HepG2 (cell line): Measurements from ENCODE around the gene C11orf68. TPM values are rescaled to one million over a fixed set of nuclear protein-coding genes. Genes with fewer than 3 reads are reported as not detected.

Experiments used
- GABPA ChIP-seq, 2 experiments: IDR thresholded peaks; 2 replicates each; pipeline ENCODE4 v1.6.1; 2011 to 2016; ENCODE audit warnings: low read depth in 2 of 2, low read length in 1 of 2, missing biosample characterization in 1 of 2, missing genetic modification characterization in 1 of 2
- HNRNPK ChIP-seq: fragments of 200-400 bp; formaldehyde crosslinking; IDR thresholded peaks from 2 replicates; pipeline ENCODE4 v1.6.1; 2018; ENCODE audit warnings: low read length, low read depth, moderate library complexity, mild to moderate bottlenecking; ENCODE audit not compliant: poor library complexity, severe bottlenecking
- KLF13 ChIP-seq: sonication (generic); formaldehyde crosslinking; IDR thresholded peaks from 2 replicates; pipeline ENCODE4 v1.4.0; 2020; ENCODE audit warnings: mild to moderate bottlenecking, missing genetic modification reagents
- MEF2D ChIP-seq: sonication (generic); formaldehyde crosslinking; IDR thresholded peaks from 2 replicates; pipeline ENCODE4 v1.5.1; 2020; ENCODE audit warnings: mild to moderate bottlenecking, missing genetic modification reagents
- NFRKB ChIP-seq: fragments of 450-650 bp; IDR thresholded peaks from 2 replicates; pipeline ENCODE4 v1.6.1; 2017
- PHF8 ChIP-seq: sonication (generic); formaldehyde crosslinking; IDR thresholded peaks from 2 replicates; pipeline ENCODE4 v1.5.0; 2020; ENCODE audit warnings: missing genetic modification reagents
- SAP130 ChIP-seq: IDR thresholded peaks from 2 replicates; pipeline ENCODE4 v1.6.1; 2016; ENCODE audit warnings: low read depth
- SETDB1 ChIP-seq: sonication (generic); formaldehyde crosslinking; IDR thresholded peaks from 2 replicates; pipeline ENCODE4 v1.5.1; 2020; ENCODE audit warnings: missing genetic modification reagents, mild to moderate bottlenecking, borderline replicate concordance
- TAF15 ChIP-seq: fragments of 200-400 bp; formaldehyde crosslinking; IDR thresholded peaks from one replicate; pipeline ENCODE4 v1.6.1; 2018; ENCODE audit warnings: mild to moderate bottlenecking, low read depth, low read length; ENCODE audit not compliant: poor library complexity, severe bottlenecking
- ZNF3 ChIP-seq: IDR thresholded peaks from 2 replicates; pipeline ENCODE4 v1.7.0; 2017; ENCODE audit warnings: inconsistent platforms
- ZNF430 ChIP-seq: sonication (generic); formaldehyde crosslinking; IDR thresholded peaks from 2 replicates; pipeline ENCODE4 v1.9.0; 2021; ENCODE audit warnings: mild to moderate bottlenecking, missing genetic modification reagents
- ZNF570 ChIP-seq: sonication (generic); formaldehyde crosslinking; IDR thresholded peaks from 2 replicates; pipeline ENCODE4 v1.4.0; 2020; ENCODE audit warnings: mild to moderate bottlenecking, missing genetic modification reagents, borderline replicate concordance
- ZNF775 ChIP-seq: sonication (generic); formaldehyde crosslinking; IDR thresholded peaks from 2 replicates; pipeline ENCODE4 v1.4.0; 2020; ENCODE audit warnings: missing genetic modification reagents, mild to moderate bottlenecking, moderate library complexity, borderline replicate concordance
- polyA plus RNA-seq, 8 experiments: library from polyadenylated mRNA; depleted of rRNA in 3 of 8; stranded (reverse) in 7 of 8; unstranded in 1 of 8; fragments of >200 nt; fragmentation: Illumina TruSeq in 4 of 8; extraction: Trizol in 4 of 8; gene quantifications; 2 replicates each; pipeline versions ENCODE4 v1.2.1 to v1.2.3, GENCODE V29; 2011 to 2016; ENCODE audit warnings: low read depth in 4 of 8, missing spikeins in 1 of 8, mixed read lengths in 1 of 8; ENCODE audit not compliant: insufficient read depth in 1 of 8
- total RNA-seq, 5 experiments: library from RNA; depleted of rRNA; stranded (reverse); fragments of >200 nt; fragmentation: Illumina TruSeq; extraction: Trizol; gene quantifications; 2 replicates each; pipeline ENCODE4 v1.2.3, GENCODE V29; 2016; ENCODE audit warnings: low read depth in 1 of 5
- TF ChIP-seq, protein P1 (sequence below): sonication (generic); formaldehyde crosslinking; IDR thresholded peaks from 2 replicates; pipeline ENCODE4 v1.4.0; 2020; ENCODE audit warnings: mild to moderate bottlenecking, missing genetic modification reagents
- TF ChIP-seq, protein P2 (sequence below): sonication (generic); formaldehyde crosslinking; IDR thresholded peaks from 2 replicates; pipeline ENCODE4 v1.4.0; 2020; ENCODE audit warnings: missing genetic modification reagents, borderline replicate concordance
- TF ChIP-seq, protein P3 (sequence below): sonication (generic); formaldehyde crosslinking; IDR thresholded peaks from 2 replicates; pipeline ENCODE4 v1.5.0; 2020; ENCODE audit warnings: mild to moderate bottlenecking, missing genetic modification reagents, borderline replicate concordance
- TF ChIP-seq, protein P4 (sequence below): sonication (generic); formaldehyde crosslinking; IDR thresholded peaks from 2 replicates; pipeline ENCODE4 v1.8.0; 2022; ENCODE audit warnings: missing genetic modification reagents, mild to moderate bottlenecking, inconsistent platforms, borderline replicate concordance

The C11orf68 gene
- total and polyA plus RNA-seq, 2 of the 13 experiments (the other 11 are each of a cell fraction or from before 2014, with no cell fraction given): 8.4 to 28.3 TPM

DNA sequence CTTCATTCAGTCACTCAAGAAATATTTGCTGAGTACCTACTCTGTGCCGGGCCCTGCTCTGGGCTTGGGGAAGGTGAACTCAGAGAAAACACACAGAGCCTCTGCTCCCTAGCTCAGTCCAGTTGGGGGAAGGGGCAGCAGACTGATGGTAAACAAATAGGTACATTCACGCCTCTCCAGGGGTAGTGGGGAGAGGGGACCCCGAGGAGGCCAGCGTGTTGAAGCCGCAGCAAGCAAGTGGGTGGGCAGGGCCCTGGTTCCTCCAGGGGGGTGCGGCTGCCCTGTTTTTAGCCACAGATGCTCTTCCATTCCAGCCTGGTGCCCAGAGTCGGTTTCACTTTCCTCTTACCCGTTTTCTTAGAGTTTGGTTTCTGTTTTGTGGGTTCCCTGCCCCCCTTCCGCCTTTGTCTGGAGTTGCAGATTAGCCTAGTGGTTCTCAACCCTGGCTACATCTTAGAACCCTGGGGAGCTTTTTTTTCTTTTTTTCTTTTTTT, 9.1 kb upstream of the C11orf68 start (continued):
- TF ChIP-seq, protein P1, sequence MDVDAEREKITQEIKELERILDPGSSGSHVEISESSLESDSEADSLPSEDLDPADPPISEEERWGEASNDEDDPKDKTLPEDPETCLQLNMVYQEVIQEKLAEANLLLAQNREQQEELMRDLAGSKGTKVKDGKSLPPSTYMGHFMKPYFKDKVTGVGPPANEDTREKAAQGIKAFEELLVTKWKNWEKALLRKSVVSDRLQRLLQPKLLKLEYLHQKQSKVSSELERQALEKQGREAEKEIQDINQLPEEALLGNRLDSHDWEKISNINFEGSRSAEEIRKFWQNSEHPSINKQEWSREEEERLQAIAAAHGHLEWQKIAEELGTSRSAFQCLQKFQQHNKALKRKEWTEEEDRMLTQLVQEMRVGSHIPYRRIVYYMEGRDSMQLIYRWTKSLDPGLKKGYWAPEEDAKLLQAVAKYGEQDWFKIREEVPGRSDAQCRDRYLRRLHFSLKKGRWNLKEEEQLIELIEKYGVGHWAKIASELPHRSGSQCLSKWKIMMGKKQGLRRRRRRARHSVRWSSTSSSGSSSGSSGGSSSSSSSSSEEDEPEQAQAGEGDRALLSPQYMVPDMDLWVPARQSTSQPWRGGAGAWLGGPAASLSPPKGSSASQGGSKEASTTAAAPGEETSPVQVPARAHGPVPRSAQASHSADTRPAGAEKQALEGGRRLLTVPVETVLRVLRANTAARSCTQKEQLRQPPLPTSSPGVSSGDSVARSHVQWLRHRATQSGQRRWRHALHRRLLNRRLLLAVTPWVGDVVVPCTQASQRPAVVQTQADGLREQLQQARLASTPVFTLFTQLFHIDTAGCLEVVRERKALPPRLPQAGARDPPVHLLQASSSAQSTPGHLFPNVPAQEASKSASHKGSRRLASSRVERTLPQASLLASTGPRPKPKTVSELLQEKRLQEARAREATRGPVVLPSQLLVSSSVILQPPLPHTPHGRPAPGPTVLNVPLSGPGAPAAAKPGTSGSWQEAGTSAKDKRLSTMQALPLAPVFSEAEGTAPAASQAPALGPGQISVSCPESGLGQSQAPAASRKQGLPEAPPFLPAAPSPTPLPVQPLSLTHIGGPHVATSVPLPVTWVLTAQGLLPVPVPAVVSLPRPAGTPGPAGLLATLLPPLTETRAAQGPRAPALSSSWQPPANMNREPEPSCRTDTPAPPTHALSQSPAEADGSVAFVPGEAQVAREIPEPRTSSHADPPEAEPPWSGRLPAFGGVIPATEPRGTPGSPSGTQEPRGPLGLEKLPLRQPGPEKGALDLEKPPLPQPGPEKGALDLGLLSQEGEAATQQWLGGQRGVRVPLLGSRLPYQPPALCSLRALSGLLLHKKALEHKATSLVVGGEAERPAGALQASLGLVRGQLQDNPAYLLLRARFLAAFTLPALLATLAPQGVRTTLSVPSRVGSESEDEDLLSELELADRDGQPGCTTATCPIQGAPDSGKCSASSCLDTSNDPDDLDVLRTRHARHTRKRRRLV (CRISPR knock-in tag): no peak
- TF ChIP-seq, protein P2, sequence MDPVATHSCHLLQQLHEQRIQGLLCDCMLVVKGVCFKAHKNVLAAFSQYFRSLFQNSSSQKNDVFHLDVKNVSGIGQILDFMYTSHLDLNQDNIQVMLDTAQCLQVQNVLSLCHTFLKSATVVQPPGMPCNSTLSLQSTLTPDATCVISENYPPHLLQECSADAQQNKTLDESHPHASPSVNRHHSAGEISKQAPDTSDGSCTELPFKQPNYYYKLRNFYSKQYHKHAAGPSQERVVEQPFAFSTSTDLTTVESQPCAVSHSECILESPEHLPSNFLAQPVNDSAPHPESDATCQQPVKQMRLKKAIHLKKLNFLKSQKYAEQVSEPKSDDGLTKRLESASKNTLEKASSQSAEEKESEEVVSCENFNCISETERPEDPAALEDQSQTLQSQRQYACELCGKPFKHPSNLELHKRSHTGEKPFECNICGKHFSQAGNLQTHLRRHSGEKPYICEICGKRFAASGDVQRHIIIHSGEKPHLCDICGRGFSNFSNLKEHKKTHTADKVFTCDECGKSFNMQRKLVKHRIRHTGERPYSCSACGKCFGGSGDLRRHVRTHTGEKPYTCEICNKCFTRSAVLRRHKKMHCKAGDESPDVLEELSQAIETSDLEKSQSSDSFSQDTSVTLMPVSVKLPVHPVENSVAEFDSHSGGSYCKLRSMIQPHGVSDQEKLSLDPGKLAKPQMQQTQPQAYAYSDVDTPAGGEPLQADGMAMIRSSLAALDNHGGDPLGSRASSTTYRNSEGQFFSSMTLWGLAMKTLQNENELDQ (CRISPR knock-in tag): no peak
- TF ChIP-seq, protein P3, sequence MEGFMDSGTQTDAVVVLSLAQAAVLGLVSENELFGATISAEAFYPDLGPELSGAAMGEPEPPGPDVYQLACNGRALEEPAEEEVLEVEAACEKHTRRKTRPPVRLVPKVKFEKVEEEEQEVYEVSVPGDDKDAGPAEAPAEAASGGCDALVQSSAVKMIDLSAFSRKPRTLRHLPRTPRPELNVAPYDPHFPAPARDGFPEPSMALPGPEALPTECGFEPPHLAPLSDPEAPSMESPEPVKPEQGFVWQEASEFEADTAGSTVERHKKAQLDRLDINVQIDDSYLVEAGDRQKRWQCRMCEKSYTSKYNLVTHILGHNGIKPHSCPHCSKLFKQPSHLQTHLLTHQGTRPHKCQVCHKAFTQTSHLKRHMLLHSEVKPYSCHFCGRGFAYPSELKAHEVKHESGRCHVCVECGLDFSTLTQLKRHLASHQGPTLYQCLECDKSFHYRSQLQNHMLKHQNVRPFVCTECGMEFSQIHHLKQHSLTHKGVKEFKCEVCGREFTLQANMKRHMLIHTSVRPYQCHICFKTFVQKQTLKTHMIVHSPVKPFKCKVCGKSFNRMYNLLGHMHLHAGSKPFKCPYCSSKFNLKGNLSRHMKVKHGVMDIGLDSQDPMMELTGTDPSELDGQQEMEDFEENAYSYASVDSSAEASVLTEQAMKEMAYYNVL: no peak
- no peak for TF ChIP-seq KLF13
- TF ChIP-seq TAF15: no peak
- TF ChIP-seq ZNF430 (CRISPR knock-in tag): no peak
- TF ChIP-seq PHF8 (CRISPR knock-in tag): 0 out of 2 replicates have a peak, but pooled peaks have one; percentile 15
- no peak for TF ChIP-seq ZNF3 (CRISPR knock-in tag)
- TF ChIP-seq HNRNPK: no peak
- TF ChIP-seq ZNF775: no peak
- TF ChIP-seq ZNF570 (CRISPR knock-in tag): no peak
- TF ChIP-seq NFRKB: no peak
- TF ChIP-seq, protein P4, sequence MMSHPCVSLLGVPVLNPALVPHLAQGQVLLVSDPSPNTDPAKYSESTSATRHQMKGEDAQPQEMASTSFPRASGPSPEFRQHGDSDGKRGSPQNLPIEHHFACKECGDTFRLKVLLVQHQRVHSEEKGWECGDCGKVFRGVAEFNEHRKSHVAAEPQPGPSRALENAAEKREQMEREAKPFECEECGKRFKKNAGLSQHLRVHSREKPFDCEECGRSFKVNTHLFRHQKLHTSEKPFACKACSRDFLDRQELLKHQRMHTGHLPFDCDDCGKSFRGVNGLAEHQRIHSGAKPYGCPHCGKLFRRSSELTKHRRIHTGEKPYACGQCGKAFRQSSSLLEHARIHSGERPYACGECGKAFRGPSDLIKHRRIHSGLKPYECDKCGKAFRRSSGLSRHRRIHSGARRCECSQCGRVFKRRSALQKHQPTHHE (CRISPR knock-in tag): no peak
- TF ChIP-seq SAP130 (CRISPR knock-in tag): peak; percentile 30; the same call in 1 of the 2 replicates
- TF ChIP-seq GABPA (IDR thresholded peaks at IDR 0.05; ENCODE audit: low read depth, low read length): no peak
- TF ChIP-seq GABPA (CRISPR knock-in tag; IDR thresholded peaks at IDR 0.05; ENCODE audit: low read depth): no peak
- no peak for TF ChIP-seq MEF2D (CRISPR knock-in tag)
- no peak for TF ChIP-seq SETDB1
